NCI-H128 (cell line): ENCODE data around the gene RAB40C.

ENCODE experiments used
- DNase-seq: peaks from one replicate; lab custom pipeline; 2025; ENCODE audit not compliant: unreplicated experiment; lab: John Stamatoyannopoulos, UW

Gene RAB40C

DNA sequence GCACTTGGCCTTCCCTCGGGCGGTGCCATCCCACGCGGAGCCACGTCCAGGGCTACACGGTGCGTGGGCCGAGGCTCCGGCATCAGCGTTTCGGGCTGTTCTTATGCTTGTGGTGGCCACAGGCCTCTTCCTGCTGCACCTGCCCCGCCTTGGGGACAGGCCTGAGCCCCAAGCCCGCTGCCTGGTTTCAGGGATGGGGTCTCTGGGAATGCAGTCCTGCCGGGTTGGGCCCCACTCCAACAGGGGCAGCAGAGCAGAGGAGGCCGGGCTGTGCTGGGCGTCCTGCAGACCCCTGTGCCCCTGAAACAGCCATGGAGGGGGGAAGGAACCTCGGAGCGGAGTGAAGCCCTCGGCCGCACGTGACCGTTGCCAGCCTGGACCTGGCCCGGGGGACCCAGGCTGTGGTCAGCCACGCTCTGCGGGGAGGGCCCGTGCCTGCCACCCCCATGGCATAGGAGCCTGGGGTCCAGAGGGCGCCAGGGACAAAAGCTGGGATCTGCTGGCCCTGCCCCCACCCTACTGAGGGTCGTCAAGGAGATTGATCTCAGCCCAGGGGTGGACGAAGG, 40.5 kb downstream of the RAB40C start:
- DNase-seq: no peak

- no peak for DNase-seq
These were observed 41.0 kb downstream of the RAB40C start, which contains the start of gene WFIKKN1 for GRCh38 chr16:630815-631405. Gene WFIKKN1, plus strand, starts transcription at chr16:630985. Its CDS starts 269 bp downstream, at chr16:631254.

DNA sequence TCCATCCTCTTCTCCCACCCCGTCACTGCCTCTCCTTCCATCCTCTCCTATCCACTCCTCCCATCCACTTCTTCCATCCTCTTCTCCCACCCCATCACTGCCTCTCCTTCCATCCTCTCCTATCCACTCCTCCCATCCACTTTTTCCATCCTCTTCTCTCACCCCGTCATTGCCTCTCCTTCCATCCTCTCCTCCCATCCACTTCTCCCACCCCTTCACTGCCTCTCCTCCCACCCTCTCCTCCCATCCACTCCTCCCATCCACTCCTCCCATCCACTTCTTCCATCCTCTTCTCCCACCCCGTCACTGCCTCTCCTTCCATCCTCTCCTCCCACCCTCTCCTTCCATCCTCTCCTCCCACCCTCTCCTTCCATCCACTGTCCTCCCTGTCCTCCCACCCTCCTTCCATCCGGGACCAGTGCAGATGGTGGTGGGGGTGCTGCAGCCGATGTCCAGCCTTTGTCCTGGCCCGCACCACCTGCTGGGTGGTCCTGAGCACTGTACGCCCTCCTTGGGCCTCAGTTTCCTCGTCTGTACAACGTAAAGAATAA, 42.0 kb downstream of the RAB40C start:
- DNase-seq: no peak

DNA sequence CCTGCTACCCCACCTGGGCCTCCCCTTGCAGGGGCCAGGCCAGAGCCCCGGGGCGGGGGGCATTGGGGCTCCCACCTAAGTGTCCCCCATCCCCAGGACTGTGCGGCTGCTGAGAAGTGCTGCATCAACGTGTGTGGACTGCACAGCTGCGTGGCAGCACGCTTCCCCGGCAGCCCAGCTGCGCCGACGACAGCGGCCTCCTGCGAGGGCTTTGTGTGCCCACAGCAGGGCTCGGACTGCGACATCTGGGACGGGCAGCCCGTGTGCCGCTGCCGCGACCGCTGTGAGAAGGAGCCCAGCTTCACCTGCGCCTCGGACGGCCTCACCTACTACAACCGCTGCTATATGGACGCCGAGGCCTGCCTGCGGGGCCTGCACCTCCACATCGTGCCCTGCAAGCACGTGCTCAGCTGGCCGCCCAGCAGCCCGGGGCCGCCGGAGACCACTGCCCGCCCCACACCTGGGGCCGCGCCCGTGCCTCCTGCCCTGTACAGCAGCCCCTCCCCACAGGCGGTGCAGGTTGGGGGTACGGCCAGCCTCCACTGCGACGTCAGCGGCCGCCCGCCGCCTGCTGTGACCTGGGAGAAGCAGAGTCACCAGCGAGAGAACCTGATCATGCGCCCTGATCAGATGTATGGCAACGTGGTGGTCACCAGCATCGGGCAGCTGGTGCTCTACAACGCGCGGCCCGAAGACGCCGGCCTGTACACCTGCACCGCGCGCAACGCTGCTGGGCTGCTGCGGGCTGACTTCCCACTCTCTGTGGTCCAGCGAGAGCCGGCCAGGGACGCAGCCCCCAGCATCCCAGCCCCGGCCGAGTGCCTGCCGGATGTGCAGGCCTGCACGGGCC, 42.8 kb downstream of the RAB40C start:
- no peak for DNase-seq

DNA sequence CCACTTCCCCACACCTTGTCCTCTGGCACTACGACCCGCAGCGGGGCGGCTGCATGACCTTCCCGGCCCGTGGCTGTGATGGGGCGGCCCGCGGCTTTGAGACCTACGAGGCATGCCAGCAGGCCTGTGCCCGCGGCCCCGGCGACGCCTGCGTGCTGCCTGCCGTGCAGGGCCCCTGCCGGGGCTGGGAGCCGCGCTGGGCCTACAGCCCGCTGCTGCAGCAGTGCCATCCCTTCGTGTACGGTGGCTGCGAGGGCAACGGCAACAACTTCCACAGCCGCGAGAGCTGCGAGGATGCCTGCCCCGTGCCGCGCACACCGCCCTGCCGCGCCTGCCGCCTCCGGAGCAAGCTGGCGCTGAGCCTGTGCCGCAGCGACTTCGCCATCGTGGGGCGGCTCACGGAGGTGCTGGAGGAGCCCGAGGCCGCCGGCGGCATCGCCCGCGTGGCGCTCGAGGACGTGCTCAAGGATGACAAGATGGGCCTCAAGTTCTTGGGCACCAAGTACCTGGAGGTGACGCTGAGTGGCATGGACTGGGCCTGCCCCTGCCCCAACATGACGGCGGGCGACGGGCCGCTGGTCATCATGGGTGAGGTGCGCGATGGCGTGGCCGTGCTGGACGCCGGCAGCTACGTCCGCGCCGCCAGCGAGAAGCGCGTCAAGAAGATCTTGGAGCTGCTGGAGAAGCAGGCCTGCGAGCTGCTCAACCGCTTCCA, 43.6 kb downstream of the RAB40C start:
- DNase-seq: no peak

DNA sequence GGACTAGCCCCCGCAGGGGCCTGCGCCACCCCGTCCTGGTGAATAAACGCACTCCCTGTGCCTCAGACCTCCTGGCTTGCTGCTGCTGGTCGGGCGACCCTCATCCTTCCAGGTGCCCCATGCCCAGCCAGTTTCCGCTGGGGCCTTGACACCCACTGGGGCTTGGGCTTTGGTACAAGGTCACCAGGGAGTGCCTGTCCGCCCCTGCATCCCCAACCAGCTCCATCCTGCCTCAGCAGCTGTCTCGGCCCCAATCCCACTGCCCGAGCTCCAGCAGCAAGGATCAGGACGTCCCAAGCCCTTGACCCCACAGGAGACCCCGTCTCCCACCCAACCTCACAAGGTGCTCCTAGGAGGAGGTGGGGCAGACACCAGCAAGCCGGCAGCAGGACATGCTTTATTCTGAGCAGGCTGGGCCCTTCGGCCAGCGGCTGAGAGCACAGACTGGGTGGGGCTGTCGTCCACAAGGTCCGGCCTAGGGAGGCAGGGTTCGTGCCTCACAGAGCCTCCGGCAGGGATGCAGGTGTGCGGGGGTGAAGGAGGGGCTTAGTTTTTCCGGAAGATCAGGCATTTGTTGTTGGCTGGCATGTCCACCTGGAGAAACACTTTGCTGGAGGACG, 44.3 kb downstream of the RAB40C start:
- no peak for DNase-seq

DNA sequence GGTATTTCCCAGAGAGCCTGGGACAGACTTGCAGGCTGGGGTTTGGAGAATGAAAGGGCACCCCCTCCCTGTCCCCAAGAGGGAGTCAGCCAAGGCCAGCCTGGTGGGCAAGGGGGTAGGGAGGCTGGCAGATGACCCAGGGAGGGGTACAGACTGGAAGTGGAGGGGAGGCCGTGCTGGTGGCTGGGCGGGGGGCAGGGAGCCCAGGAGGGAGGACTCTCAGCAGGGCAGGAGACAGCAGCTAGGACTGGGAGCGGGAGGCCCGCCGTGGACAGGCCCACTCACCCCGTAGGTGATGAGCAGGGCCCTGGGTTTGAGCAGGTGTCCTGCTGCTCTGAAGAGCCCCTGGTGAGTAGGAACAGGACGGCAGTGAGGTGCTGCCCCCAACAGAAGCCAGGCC, 45.1 kb downstream of the RAB40C start:
- DNase-seq: no peak

GRCh38 chr16:635573-636205, 45.8 kb downstream of the RAB40C start:
- DNase-seq: no peak

- DNase-seq: peak; percentile 62
These were observed 46.6 kb downstream of the RAB40C start, which contains the start of gene METTL26 for GRCh38 chr16:636206-637080. Gene METTL26, minus strand, starts transcription at chr16:636305. Its CDS starts 15 bp downstream, at chr16:636290.

DNA sequence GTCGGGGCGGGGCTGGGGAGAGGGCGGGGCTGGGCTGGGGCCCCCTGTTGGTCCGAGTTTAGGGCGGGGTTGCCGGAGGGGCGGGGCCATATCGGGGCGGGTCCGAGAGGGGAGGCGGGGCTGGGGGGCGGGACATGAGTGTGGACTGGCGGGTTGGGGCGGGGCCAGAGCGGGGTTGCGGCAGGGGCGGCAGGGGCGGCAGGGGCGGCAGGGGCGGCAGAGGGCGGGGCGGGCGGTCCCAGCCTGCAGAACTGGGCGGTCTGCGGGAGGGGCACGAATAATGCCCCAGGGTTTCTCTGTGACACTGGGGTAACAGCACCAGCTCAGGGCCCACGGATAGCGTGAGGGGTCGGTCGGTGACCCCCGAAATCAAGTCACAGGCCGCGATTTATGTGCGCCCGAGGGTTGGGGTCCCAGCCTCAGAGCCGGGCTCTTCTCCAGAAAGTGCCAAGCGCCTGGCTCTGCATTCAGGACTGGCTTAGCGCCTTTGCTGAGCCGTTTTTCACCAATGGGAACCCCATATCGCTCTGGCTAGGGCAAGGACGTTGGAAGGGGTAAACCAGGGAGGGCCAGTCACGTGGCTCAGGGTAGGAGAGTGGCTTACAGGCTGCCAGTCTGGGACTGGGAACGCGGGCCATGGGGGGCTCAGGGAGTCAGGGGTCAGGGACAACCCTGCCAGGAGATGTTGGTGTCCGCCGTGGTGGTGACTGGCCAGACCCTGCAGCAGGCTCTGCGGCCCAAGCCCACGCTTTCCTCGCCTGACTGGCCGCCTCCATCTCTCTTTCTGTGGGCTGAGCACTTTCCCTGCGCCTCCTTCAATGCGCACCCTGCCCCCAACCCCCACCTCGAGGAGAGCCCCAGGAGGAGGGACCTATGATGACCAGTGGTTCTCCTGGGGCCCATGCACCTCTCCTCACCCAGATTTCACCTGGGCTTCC, 47.5 kb downstream of the RAB40C start:
- DNase-seq: no peak

- no peak for DNase-seq
These were observed 48.2 kb downstream of the RAB40C start for GRCh38 chr16:638034-638543.

DNA sequence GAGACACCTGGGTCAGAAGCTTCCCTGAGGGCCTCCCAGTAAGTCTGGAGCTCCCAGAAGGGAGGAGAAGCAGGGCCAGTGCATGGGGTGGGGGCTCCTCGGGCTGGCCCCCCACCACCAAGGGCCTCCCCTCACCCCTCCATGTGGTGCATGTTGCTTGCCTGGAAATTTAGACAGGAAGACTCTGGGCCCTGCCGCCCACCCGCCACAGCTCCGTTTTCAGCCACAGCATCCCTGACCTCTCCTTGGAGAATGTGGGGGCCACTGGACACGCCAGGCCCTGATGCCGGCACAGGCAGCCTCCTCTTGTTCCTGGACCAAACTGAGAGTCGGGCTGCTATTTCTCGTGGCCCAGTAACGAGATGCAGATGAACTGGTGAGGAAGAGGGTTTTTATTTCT, 49.0 kb downstream of the RAB40C start:
- no peak for DNase-seq

DNA sequence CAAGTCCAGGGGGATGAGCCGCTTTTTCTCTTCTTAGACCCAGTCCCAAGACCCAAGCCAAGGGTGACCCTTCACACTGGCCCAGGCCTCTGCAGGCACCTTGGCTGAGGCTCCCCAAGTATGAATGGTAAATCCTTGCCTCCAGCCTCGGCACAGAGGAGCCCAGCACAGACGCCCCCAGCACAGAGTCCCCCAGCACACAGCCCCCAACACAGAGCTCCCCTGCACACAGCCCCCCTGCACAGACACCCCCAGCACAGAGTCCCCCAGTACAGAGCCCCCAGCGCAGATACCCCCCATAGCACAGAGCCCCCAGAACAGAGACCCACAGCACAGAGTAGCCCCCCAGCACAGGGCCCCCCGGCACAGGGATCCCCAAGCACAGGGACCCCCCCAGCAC, 50.7 kb downstream of the RAB40C start:
- DNase-seq: no peak

GRCh38 chr16:641326-642188, 51.7 kb downstream of the RAB40C start, which contains the start of gene MCRIP2:
Gene MCRIP2, plus strand, starts transcription at chr16:641828. Its CDS starts 164 bp downstream, at chr16:641992.
- DNase-seq: peak; percentile 39

DNA sequence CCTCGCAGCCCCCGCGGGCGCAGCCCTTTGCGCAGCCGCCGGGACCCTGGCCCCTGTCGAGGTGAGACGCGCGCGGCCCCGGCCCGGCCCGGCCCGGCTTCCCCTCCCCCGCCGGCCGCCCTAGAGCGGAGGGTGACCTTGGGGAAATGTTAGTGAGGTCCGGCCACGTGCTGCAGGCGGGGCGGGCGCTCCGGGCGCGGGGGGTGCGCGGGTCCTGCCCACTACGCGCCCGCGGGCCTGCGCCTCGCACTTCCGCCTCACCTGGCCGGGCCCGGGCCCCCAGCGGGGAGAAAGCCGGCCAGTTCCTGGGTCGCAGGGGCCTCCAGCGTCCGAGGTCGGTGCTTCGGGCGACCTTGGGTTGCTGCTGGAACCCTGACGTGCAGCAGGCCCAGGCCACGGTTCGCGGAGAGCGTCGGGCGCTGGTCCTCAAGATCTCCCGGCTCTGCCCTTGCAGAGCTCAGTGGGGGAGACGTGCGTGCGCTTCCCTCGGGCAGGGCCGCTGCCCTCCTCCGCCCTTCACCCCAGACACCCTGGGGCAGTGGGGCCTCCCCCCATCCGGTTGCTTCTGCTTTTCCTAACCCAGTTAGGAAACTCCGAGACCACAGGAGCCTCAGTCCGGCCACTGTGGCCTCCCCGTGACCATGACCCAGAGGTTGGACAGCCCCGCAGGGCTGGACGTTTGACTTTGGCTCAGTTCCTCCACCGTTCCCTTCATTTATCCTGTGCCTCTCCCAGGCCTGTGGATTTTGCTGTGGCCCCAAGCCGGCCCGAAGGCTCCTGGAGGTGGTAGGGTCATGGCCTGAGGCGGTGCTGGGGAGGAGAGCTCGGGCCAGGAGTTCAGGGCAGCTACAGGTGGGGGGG, 52.6 kb downstream of the RAB40C start:
- no peak for DNase-seq

- DNase-seq: no peak
These were observed 53.1 kb downstream of the RAB40C start for GRCh38 chr16:643050-643368.
